Activated CD8-positive, alpha-beta memory T cell treated with anti-CD3 and anti-CD28 coated beads, Interleukin-2, amount 50 U/mL, for 4 hours (primary cell): ENCODE data around the gene IL19.

Experiments
- DNase-seq: peaks from one replicate; pipeline ENCODE4 v3.0.0-alpha.2; 2020

IL19 gene, protein sequence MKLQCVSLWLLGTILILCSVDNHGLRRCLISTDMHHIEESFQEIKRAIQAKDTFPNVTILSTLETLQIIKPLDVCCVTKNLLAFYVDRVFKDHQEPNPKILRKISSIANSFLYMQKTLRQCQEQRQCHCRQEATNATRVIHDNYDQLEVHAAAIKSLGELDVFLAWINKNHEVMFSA

DNA sequence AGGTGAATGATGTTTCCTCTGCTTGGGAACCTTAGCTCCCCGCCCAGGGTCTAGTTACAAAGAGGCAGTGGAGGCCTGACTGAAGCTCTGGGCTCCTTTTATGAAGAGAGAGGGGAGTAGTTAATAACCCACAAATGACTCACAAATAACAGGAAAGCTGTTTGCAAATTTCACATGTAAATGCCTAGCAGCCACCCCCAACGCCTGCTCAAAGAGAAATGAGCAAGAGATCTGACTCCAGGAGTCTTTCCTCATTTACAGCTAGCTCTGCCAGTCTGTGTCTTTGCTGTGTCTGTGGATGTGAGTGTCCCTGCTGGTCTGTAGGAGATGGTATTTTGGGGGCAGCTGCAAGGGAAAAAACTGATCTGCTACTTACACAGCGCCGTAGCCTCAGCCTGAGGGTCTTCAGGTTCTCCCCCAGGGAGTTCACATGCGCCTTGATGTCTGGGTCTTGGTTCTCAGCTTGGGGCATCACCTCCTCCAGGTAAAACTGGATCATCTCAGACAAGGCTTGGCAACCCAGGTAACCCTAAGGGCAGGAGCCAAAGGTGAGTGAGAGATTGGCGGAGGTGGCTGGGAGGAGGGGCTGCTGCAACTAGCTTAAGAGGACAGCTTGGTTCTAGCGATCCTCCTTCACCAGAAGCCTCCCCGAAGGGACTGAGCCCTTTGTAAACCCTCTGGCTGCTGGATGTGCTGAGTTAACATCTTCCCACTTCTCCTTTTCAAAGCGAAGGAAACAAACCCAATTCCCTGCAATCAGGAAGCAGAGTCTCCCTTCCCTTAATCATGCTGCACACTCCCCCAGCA is at the start of gene IL19:
TSS of gene IL19 (plus strand) at position 243 of the 807 bp plus-strand sequence. CDS start 65,890 bp downstream, outside the sequence.
- DNase-seq = peak; percentile 30

- DNase-seq = no peak
Observed at GRCh38 chr1:206721454-206721853, 49.1 kb upstream of the IL19 start.

DNA sequence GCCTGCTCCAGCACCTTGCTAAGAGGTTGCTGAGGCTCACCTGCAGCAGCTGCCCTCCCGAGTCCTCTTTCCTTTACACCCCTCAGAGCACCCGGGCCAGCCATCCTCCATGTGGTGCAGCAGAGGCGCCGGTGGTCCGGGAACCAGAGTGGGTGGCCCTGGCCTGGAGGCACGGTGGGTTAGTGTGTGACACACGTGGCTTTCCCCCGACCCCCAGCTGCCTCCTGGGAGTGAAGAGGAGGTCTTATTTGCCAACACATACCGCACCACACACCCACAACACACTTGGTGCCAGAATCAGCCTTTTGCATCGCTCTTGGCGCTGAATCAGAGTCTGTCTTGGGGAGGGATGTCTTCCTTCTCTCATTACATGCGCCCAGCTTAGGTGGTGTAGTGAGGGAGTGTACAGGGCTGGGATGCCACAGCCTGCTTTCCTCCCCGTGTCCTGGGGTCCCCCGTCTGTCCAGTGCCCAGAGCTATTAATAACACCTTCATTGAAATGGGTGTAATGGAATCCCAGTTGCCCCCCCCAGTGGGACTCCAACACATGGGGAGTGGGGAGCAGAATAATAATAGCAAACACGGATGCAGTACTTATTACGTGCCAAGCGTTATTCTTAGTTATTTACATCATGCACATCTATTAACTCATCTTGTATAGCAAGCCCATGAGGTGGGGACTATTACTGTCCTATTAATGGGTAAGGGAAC is 47.7 kb upstream of the IL19 start:
- DNase-seq = no peak

- DNase-seq = no peak
Observed at GRCh38 chr1:206723462-206723804, 47.1 kb upstream of the IL19 start.

GRCh38 chr1:206723805-206724472 is 46.6 kb upstream of the IL19 start:
- no peak for DNase-seq

- peak; percentile 59 for DNase-seq
Observed at GRCh38 chr1:206725109-206725963, 45.2 kb upstream of the IL19 start.

GRCh38 chr1:206727981-206728696 is 42.4 kb upstream of the IL19 start:
- no peak for DNase-seq

DNA sequence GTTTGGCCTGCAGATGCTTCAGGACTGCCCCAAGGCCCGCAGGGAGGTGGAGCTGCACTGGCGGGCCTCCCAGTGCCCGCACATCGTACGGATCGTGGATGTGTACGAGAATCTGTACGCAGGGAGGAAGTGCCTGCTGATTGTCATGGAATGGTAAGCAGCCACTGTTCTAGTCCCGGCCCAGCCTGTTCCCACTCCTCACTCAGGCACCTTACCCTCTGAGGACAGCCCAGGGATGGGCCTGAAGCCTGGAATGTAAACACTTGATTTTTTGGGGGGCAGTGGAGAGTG is 41.9 kb upstream of the IL19 start:
- DNase-seq = no peak

DNA sequence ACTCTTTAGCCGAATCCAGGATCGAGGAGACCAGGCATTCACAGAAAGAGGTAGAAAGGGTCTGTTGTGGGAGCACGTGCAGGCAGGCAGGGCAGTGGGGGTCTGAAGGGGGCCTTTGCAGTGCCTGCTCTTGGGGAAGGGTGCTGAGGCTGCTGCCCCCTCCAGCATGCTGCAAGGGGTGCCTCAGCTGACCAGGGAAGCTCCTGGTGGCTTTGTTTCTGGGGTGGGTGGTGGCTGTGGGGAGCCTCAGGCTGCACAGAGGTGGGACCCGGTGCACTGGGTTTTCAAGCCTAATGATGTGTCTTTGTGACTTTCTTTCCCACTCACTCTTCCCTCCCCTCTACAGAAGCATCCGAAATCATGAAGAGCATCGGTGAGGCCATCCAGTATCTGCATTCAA is 41.5 kb upstream of the IL19 start:
- DNase-seq = no peak

- DNase-seq = no peak
Observed at GRCh38 chr1:206729507-206729906, 41.1 kb upstream of the IL19 start.

GRCh38 chr1:206732508-206732907 is 38.1 kb upstream of the IL19 start:
- no peak for DNase-seq

DNA sequence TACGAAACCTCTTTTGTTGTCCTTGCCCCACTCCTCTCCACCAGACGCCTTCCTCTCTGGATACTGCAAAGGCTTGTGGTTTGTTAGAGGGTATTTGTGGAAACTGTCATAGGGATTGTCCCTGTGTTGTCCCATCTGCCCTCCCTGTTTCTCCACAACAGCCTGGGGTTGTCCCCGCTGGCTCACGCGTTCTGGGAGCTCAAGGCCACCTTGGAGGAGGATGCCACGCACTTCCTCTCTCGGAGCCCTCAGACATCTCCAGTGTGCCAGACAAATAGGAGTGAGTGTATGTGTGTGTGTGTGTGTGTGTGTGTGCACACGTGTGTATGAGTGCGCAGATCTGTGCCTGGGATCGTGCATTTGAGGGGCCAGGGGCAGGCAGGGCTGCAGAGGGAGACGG is 37.6 kb upstream of the IL19 start:
- DNase-seq = no peak

- peak; percentile 82 for DNase-seq
Observed at GRCh38 chr1:206734499-206735142, 36.0 kb upstream of the IL19 start.

DNA sequence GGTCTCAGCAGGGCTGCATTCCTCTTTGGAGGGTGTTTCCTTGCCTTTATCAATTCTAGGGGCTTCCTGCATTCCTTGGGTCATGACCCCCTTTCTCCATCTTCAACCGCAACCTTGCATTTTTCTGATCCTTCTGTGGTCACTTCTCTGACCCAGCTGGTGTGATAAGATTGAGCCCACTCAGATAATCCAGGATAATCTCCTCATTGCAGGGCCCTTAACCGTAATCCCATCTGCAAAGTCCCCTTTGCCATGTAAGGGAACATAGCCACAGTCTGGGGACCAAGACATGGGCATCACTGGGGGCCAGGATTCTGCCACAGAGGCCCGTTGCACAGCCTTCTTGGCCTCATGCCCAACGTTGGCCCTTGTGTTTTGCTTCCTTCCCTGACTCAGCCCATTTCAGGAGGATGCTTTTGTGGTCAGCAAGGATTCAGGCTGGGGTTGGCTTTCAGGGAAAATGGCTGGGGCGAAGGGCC is 35.0 kb upstream of the IL19 start:
- DNase-seq = no peak

DNA sequence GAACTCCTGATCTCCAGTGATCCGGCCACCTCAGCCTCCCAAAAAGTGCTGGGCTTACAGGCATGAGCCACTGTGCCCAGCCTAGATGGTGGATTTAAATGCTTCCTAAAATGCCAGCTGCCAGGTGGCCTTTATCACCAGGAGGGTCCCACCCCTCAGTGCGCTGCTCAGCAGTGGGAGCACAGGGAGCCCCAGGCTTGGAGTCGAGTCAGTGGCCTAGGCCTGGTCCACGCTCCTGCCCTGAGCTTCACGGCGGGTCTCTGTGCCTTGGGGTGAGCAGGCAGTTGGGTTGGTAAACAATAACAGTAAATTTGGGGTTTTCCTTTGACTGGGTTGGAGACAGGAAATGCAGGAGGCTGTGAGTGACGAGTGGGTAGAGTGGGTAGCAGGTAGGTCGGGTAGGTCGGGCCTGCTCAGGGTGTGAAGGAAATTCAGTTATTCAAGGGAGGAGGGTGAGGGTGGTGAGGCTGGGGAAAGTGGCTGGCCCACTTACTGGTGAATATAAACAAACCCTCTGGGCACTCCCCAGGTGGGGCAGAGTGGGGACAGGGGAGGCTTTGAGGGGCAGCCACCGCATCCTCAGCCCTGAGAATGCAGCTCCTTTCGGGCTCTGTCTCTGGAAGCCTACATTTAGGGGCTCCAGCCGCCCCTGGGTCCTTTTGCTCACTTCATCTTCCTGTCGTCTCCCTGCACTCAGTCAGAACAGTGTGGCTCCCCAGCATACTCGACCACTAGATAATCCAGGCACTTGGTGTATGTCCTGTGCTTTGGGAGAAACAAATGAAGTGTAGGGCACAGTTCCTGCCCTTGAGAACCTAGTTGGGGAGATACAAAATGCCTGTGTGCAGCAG is 33.5 kb upstream of the IL19 start:
- DNase-seq = peak; percentile 61

- no peak for DNase-seq
Observed at GRCh38 chr1:206737729-206738201, 32.8 kb upstream of the IL19 start.

DNA sequence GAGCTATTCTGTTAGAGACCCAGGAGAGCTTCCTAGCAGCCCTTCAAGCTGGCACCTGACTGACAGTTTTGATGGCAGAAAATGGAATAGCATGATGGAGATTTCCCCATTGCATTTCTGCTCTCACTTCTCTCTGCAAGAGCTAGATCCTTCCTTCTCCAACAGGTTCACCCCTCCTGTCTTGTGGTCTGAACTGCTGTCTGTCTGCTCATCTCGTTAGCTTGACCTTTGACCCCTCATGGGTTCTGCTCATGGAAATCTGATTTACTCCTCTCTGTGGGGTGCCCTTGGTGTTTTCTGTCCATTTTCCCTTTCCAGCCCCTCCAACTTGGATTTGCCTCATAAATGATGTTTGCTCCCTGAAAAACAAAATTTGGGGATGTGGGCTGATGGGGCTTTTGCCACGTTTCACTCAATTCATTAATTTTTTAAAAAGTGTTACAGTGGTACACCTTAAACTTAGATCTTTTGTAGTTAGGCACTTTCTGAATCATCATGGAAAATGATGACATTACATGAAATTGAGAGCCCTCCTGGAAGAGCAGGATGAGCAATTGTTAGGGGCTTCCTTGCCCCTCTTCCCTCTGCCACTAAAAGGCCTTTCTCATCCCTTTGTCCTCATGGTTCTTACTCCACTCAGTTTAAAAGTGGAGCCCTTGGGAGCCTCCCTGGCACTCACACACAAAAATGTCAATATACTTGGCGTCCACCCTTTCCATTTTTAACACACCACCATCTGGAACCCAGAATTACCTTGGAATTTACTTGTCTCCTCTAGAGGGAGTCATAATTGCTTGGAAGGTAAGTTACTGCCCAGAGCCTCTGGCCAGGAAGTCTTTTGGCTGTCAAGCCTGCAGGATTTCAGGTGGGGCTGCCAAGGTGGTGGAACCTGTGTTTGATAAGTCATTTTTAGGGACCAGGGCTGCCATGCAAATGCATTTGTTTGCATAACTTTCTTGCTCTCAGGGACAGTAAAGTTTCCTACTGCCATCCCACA is 31.9 kb upstream of the IL19 start:
- no peak for DNase-seq

DNA sequence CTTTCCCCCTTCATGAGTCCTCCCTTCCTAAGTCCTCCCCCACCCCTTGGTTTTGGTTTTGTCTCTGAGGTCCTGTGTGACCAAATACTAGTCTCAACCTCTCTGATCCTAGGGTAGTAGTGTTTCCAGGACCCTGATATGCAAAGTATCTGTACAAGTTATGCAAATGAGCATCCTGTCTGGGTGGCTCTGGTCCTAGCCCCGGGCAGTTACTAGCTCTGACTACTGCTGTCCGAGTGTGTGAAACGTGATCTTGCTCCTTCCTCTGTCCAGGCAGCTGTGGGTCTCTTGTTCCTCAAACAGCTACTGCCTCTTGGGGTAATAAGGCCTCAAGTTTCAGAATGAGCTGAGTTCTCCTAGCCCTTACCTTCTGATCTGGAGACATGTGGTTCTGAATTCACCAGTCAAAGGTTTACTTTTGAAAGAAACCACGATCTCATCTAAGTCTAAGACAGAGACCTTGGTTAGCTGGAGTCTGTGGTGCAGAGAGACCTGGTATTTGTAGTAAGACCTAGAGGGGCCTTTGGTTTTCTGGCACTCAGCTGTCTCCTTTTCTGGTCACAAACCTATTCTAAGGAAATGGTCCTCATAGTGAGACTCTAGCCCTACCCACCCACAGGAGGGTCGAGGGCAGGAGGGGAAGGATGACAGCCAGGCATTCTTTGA is 31.0 kb upstream of the IL19 start:
- no peak for DNase-seq
